GM19025 (cell line): ENCODE measurements around the gene LHFPL6.
"Not testable (repeated sequence)": the region's sequence is repeated elsewhere in the genome, so short reads cannot be mapped to it uniquely, and the experiment has no call there.

Experiments
- ATAC-seq: cut with Tn5 transposase; IDR thresholded peaks from one replicate; pipeline ENCODE4 v1.9.1; 2021; ENCODE audit warnings: mild to moderate bottlenecking, low read depth, moderate library complexity; ENCODE audit not compliant: unreplicated experiment

LHFPL6 gene

DNA sequence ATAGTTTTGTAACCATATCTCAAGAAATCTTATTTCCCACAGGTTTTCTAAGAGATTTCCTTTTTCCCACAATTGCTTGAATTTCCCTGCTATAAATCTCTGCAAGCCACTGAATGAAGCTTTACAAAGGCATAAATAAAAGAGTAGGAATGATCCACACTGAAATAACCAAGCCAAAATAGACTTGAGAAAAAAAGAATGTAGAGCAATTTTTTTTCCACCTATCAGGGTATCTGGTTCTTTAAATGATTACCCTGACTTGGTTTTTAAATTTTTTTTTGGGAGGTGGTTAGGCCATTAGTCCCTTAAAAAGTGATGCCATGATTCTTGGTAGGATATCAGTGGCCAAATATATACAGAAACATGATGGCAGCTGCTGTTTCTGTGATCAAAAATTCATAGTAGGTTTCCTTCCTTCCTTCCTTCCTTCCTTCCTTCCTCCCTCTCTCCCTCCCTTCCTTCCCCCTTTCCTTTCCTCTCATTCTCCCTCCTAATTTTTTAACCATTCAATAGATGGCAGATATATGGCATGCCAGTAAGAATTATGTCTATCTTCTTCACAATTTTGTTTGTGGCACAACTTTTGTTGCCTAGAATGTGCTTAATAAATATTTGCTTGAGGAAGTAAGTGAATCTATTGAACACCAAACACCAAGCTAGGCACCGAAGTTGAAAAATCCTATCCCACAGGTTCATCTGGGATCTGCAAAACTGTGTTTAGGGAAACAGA, 233.7 kb downstream of the LHFPL6 start:
- ATAC-seq, result no peak

DNA sequence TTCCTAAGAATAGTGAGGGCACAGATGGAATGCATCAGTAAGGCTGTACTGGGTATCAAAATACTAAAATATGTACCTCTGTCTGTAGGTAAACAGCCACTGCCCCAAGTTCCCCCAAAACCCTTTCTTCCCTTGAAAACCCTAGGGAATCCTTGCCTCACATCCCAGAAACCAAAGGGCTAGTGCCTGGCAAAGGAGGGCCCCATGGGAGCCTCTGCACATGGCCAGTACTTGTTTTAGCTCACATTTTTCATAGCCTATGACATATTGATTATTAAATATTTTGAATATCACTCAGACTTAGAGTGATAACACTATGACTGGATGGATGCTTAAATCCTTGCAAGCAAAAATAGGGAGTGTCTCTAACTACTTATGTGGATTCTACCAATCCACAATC, 237.1 kb downstream of the LHFPL6 start:
- ATAC-seq, result no peak

DNA sequence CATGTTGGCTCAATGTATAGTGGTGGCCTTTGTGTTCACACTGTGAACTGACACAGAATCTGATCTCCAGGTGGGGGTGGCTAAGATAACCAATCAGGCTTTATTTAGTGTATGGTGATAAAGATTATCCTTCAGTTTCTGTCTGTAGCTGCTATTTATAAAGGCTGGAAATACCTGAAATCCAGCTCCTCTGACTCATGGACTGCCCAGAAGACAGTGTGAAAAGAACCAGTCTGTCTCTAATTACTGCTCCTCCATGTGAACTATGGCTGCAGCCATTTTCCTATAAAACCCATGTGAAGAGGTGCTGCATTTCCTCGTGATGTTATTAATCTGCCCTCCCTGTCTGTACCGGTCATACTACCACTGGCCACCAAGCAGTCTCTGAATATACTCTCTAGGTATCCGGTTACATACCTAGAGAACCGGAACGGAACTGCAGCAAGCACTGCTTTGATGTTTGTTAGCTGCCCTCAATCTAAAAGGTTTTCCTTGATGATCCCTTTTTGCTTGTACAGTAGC, 238.0 kb downstream of the LHFPL6 start:
- ATAC-seq, result no peak

DNA sequence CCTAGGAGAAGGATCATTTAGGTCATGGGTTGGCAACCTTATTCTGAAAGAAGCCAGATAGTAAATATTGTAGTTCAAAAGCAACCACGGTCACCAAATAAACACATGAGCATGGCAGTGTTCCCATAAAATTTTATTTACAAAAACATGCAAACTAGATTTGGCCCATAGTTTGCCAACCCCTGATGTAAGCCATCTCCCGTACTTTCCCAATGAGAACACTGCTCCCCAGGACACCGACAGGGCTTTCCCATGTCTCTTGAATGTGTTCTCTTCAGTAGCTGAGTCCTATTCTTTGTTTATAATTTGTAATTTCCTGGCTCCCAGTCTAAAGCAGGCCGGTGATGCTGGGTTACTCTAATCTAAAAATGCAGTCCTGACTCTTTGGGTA, 239.6 kb downstream of the LHFPL6 start:
- no peak for ATAC-seq

DNA sequence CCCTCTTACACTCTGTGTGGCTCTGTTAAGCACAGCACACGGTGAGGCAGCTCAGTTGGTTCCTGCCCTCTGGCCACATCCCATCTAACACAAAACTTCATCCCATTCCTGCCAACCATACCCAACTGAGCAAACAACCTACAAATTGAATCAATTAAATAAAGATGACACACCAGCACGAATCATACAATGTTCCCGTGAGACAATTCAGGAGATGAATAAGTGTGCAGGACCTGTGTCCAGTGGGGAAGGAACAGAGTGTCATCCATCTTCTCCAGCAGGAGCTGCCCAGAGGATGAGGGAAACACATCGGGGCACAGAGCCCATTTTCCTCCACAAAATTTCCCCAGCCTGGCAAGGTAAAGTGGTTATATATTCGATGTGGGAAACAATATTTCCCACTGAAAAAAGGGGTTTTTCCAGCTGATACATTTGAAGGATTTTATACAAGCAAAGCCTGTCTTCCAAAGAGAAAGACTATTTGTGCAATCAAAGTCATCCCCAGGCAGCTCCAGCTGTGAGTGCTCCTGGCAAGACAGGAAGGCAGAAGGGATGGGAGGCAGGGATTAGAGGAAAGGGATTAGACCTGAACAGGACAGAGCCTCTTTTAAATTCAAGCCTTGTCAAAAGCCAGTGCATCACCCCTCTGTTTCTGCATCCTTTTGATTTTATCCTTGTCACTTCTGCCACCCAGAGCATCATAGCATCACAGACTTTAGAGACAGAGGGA, 240.2 kb downstream of the LHFPL6 start:
- no peak for ATAC-seq

DNA sequence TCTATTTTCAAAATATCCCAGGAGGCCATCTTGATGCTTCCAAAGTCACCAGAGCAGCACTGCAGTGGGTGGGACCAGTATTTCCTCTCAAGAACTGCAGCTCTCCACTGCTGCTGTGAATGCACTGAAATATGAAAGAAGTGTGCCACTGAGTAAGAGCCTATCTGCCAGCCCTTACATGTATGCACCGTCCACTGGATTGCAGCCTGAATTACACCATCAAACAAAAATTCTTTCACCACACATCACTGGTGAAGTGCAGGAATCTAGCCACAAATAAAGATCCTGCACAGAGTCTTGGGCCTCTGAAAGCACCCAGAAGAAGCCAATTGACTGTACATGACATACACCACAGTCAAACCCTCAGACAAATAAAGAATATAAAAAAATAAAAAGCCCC, 249.0 kb downstream of the LHFPL6 start:
- ATAC-seq, result no peak

DNA sequence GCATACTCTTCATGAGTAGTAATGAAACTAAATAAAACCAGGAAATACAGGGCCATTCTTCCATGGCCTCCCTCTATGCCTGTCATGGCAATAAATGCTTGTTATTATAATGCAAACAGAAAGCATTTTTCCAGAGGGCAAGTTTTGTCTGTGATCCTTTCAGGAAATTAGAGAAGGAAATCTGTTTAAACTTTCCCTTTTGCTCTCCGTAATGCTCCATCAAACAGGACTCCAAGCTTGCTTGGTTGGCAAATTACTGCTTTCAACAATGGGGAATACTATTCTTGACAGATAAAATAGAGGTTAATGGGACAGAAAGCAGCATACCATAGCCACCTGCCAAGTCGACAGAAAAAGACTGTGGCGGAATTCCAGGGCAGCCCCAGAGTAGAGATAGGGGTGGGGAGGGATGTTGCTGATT, 252.5 kb downstream of the LHFPL6 start:
- no peak for ATAC-seq

DNA sequence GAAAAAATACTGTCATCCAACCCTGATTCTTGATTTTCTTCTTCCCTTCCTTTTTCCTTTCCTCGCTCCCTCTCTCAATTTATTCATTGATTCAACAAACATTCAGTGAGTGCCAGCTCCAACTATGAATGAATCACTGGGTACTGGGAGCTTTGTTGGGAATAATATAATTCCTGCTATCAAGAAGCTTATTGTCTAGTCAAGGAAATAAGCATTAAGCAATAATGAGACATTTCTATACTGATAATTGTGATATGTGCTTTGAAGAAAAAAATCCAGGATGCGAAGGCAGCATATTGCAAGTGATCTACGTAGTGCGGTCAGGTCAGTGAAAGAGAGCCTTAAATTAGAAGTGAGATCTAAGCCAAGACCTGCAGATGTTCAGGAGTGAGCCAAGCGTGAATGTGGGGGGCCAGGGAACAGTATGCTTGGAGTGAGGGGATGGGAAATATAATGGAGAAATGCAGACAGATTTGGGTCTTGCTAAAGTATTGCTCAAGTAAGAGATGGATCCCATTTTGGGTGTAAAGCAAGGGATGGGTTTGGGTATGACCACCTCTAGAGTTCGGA, 253.5 kb downstream of the LHFPL6 start:
- ATAC-seq, result no peak

DNA sequence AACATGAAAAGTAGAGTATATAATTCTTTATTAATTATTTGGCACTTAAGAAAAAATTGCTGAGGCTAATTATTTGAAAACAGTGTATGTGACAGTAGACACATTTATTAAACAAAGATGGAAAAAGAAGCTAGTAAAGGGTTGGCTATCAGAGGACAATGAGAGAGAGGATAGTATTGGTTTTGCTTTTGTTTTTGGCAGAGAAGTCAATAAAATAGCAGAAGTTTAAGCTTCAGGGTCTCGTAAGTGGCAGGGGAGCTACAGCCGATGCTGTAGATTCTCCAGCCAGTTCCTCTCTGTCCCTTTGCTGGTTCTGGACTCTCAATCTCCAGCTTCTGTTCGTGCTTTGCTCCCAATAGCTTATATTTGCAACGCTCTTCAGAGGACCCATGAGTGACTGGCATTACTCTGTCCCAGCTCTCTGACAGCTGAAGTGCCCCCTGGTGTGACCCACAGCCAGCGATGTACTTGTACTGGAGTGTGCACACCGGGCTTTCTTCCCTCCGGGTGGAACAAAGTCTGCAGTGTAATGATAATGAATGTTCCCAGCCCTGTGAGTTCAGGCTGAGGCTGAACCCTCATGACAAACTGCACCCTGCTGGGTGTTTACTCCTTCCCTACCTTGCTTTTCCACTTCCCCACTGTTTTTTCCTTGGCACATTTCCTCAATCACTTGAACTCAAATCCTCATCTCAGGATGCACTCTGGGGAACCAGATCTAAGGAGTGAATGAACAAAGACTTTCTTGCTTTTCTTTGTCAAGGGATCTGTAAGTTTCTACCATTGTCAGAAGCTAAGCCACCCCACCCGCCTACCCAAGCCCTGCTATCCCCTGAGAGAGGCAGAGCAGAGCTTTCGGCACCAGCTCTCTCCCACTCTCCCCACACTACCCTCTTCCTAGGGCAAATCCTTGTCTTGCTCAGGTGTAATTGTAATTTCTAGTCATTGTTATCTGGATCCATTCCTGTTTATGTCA, 254.8 kb downstream of the LHFPL6 start:
- ATAC-seq, result no peak

DNA sequence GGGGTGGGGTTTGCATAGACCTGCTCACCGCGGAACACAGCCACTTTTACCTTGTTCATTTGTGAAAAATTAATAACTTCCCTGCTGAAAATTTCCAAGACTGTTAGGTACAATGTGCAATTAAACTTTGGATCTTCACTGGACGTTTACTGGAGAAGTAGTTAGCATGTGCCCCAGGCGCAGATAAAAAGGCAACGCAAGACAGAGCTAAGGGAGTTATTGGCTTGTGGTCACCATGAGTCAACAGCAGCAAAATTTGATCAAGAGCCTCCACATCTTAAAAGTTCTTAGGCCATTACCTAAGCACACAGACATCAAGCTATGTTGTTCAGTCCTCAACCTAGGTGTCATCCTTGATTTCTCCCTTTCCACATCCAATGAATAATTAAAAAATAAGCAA, 257.0 kb downstream of the LHFPL6 start:
- no peak for ATAC-seq

DNA sequence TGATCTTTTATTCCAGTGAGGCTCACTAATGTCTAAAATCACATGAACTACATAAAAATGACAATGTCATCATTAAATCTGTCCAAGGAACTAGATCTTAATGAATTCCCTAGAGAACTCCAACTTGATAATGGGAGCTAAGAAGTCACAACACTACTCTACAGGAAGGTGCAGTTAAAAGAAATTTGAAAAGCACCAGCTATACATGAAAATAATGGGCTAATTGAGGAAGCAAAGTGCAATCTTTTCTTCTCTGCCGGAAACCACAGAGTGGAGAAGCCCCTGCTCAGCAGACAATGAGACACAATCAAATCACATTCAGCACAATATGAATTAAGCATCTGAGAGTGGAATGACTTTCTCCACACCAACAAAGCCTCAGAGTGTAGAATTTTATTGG, 261.7 kb downstream of the LHFPL6 start:
- no peak for ATAC-seq

DNA sequence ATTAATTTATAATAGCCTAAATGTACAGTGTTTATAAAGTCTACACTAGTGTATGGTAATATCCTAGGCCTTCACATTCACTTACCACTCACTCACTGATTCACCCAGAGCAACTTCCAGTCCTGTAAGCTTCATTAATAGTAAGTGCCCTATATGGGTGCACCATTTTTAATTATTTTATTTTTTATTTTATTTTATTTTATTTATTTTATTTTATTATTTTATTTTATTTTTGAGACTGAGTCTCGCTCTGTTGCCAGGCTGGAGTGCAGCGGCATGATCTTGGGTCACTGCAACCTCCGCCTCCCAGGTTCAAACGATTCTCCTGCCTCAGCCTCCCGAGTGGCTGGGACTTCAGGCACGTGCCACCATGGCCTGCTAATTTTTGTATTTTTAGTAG, 264.9 kb downstream of the LHFPL6 start:
- not testable (repeated sequence) for ATAC-seq

DNA sequence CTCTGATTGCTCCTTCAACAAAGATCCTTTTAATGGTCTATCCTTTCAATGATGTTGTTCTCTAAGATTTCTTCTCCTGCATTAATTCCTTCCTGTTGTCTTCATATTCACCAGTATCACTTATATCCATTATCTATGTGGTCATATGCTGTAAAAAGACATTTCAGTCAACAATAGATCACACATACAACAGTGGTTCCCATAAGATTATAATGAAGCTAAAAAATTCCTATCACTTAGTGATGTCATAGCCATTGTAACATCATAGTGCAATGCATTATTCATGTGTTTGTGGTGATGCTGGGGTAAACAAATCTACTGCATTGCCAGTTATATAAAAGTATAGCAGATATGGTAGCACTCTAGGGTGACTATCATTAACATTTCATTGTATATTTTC, 266.1 kb downstream of the LHFPL6 start:
- no peak for ATAC-seq

DNA sequence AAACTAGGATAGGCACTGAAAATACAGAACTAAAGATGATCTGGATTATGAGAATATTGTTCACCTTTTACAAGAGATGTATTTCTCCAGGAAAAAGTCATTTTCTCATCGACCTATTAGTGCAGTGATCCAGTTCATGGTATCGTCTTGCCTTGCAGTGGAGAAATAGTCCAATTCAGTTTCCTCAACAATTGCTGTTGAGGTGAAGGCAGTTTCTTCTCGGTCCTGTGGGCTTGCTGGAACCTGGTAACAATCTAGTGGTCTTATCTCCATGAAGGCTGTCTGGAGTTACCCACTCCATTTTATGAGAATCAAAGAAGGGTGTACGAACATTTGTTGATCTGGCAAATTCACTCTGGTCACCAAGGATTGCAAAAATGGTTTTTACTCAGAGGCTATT, 266.8 kb downstream of the LHFPL6 start:
- no peak for ATAC-seq

DNA sequence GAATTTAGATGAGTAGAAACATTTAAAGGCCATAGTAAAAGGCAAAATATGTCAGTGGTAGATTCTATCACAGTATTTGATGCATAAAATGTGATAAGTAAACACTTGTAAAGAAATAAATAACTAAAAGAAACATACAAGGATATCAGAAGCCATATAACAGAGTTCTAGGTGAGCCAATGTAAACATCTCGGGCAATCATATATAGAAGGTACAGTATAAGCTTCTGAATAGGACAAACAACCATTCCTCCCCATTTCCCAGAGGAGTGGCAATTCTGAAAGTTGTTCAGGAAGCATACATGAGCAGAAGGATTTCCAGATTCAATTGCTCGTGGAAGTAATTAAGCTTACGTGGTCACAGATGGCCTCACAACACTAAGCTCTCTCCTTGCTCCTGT, 267.3 kb downstream of the LHFPL6 start:
- no peak for ATAC-seq

DNA sequence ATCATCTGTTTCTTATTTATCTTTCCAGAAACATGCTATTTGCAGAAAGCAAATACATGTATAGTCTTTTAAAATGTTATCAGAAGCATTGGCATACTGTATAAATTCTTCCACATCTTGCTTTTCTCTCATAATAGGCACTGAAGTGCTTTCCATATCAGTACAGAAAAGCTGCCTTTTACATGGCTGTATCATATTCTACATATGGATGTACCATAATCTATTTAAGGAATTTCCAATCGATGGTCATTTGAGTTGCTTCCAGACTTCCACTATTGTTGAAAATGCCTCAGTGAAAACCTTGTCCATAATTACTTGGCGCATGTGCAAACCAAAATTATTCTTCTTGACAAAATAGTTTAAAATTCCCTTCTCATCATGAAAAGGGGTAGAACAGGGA, 272.5 kb downstream of the LHFPL6 start:
- no peak for ATAC-seq

DNA sequence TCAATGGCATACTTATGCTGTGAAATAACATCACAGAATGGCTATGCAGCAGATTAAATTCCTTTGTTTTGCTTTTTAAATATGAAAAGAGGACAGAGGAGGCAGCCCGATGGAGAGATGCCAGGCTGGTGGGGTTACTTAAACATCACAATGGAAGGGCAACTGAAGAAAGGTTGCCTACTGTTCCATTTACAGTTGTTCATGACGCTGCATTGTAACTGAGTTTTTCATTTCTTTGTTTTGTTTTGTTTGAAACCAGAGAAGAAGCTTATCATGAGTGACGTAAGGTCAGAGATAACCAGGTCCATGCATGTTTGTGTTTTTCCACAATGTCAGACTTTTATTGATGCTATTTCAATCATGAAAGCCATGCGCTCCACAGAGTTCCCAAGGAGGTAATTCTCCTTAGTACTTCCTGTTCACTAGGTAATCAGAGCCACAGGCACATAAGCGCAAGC, 273.8 kb downstream of the LHFPL6 start:
- ATAC-seq, result no peak

DNA sequence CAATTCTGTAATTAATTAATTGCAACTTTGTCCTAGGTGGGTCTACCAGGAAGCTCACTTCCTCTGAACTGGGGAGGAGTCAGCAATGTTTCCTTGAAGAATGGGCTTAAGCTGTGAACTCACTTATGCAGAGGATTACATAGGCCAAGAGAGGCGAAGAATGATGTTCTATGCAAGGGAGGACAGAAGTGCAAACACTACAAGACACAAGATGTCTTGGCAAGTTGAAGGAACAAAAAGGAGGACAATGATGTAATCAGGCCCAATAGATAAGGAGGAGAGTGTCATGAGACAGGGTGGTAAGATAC, 275.9 kb downstream of the LHFPL6 start:
- ATAC-seq, result no peak

DNA sequence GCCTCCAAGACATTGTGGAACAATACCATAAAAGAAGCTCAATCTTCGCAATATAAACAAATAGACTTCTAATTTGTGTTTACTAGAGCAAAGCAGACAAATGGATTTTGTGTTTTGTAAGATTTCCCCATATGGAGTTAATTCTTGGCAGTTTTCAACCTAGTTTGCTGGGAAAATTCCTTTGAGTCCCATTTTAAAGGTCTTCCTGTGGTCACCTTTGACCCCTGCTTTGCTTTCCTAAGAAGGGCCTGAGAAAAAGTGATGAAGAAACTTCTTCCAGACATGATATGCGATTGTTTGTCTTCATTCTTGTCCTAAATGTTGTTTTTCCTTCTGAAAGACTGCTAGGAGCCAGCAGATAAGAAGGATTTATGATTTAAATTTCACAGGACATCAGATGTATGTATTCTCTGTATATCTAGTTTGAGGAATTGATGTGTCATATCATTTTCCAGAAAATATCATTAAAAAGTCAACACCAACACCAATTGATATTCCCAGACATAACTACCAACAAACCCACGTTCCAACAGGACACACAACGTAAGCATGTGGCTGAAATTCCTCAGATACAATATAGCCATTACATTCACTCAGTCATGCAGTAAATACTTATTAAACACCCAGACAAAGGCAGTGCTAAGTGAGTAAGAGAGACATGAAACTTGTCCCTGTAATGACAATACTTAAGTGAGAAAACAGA, 276.4 kb downstream of the LHFPL6 start:
- ATAC-seq, result no peak

DNA sequence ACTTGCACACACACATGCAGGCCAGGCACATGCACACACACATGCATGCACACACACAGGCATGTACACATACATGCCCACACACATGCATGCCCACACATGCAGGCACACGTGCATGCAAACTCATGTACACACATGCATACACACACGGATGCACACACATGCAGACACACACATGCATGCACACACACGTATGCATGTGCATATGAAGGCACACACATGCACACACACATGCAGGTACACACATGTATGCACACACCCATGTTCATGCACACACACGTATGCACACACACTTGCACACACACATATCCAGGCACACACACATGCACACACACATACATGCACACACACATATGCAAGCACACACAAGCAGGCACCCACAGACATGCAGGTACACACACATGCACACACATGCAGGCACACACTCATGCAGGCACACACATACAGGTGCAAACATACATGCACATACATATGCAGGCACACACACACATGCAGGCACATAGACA, 278.1 kb downstream of the LHFPL6 start:
- ATAC-seq, result no peak
